CD14-positive monocyte (primary cell): Measurements from ENCODE around the gene RAPGEF2. TPM values are rescaled to one million over a fixed set of nuclear protein-coding genes. Genes with fewer than 3 reads are reported as not detected.

ENCODE experiments used
- DNase-seq, 3 donors: peaks; one replicate each; pipeline ENCODE4 v3.0.0-alpha.2; 2011 to 2022
- H2AFZ ChIP-seq: 2 replicates; pipeline ENCODE4 v1.6.0; 2012; ENCODE audit warnings: mild to moderate bottlenecking, low read depth, low read length, inconsistent platforms; ENCODE audit not compliant: insufficient read depth, poor library complexity, severe bottlenecking
- H3K27ac ChIP-seq, 2 donors: 1 replicate in 1 of 2; 2 replicates in 1 of 2; pipeline ENCODE4 v1.5.1; 2012 to 2013; ENCODE audit warnings: low read length in 2 of 2, control low read depth in 1 of 2, inconsistent platforms in 1 of 2, low read depth in 1 of 2, mild to moderate bottlenecking in 1 of 2
- H3K27me3 ChIP-seq, 2 donors: one replicate each; pipeline versions ENCODE4 v1.6.0 to v1.6.1; 2011 to 2013; ENCODE audit warnings: low read length in 2 of 2; ENCODE audit not compliant: control insufficient read depth in 2 of 2, insufficient read depth in 2 of 2
- H3K36me3 ChIP-seq, 2 donors: replicated peaks in 1 of 2; 1 replicate in 1 of 2; 2 replicates in 1 of 2; pipeline versions ENCODE4 v1.5.1 to v1.6.1; 2012 to 2013; ENCODE audit warnings: low read length in 2 of 2, control low read depth in 1 of 2, inconsistent platforms in 1 of 2, mild to moderate bottlenecking in 1 of 2; ENCODE audit not compliant: insufficient read depth in 2 of 2, control insufficient read depth in 1 of 2
- H3K4me1 ChIP-seq, 2 donors: 1 replicate in 1 of 2; 2 replicates in 1 of 2; pipeline versions ENCODE4 v1.5.1 to v1.6.1; 2012 to 2013; ENCODE audit warnings: low read length in 2 of 2, control low read depth in 1 of 2, inconsistent platforms in 1 of 2, mild to moderate bottlenecking in 1 of 2, moderate library complexity in 1 of 2; ENCODE audit not compliant: insufficient read depth in 2 of 2, control insufficient read depth in 1 of 2
- H3K4me2 ChIP-seq: replicated peaks from 2 replicates; pipeline ENCODE3; 2012; ENCODE audit warnings: low read length, moderate library complexity, mild to moderate bottlenecking; ENCODE audit not compliant: poor library complexity, severe bottlenecking; ENCODE audit errors: extremely low read depth
- H3K4me3 ChIP-seq, 3 experiments: fragments of 200-600 bp in 1 of 3; sonication (generic) in 1 of 3; replicated peaks in 1 of 3; 1 replicate in 2 of 3; 2 replicates in 1 of 3; pipeline ENCODE4 v1.5.1; 2011 to 2013; ENCODE audit warnings: low read length in 3 of 3, mild to moderate bottlenecking in 3 of 3, control low read depth in 2 of 3, low read depth in 2 of 3, inconsistent platforms in 1 of 3, moderate library complexity in 1 of 3
- H3K79me2 ChIP-seq: 2 replicates; pipeline ENCODE4 v1.6.0; 2012; ENCODE audit warnings: mild to moderate bottlenecking, control low read depth, inconsistent platforms, low read length, moderate library complexity; ENCODE audit not compliant: insufficient read depth
- H3K9ac ChIP-seq: 2 replicates; pipeline ENCODE4 v1.6.0; 2017; ENCODE audit warnings: low read length, mild to moderate bottlenecking; ENCODE audit not compliant: insufficient read depth, poor library complexity, severe bottlenecking
- H3K9me3 ChIP-seq, 2 donors: replicated peaks in 1 of 2; 1 replicate in 1 of 2; 2 replicates in 1 of 2; pipeline versions ENCODE4 v1.5.1 to v1.6.1; 2012 to 2013; ENCODE audit warnings: low read length in 2 of 2, control low read depth in 1 of 2; ENCODE audit not compliant: control insufficient read depth in 1 of 2, insufficient read depth in 1 of 2
- H4K20me1 ChIP-seq: 2 replicates; pipeline ENCODE4 v1.6.0; 2012; ENCODE audit warnings: mild to moderate bottlenecking, low read length, control low read depth, moderate library complexity; ENCODE audit not compliant: insufficient read depth
- H3K27ac Mint-ChIP-seq, 7 donors: one replicate each; pipeline ENCODE4 v1.8.0; 2020; ENCODE audit warnings: mild to moderate bottlenecking in 7 of 7, mixed read lengths in 7 of 7, moderate library complexity in 6 of 7, inconsistent platforms in 2 of 7
- H3K27me3 Mint-ChIP-seq, 3 donors: one replicate each; pipeline ENCODE4 v1.8.0; 2021 to 2022; ENCODE audit warnings: low read depth in 3 of 3, mild to moderate bottlenecking in 3 of 3, mixed read lengths in 3 of 3, moderate library complexity in 3 of 3, inconsistent platforms in 1 of 3
- H3K36me3 Mint-ChIP-seq, 2 donors: one replicate each; pipeline ENCODE4 v1.8.0; 2020; ENCODE audit warnings: mixed read lengths in 2 of 2, inconsistent platforms in 1 of 2, mild to moderate bottlenecking in 1 of 2
- H3K4me1 Mint-ChIP-seq: one replicate; pipeline ENCODE4 v1.8.0; 2020; ENCODE audit warnings: mild to moderate bottlenecking, mixed read lengths
- H3K4me3 Mint-ChIP-seq, 2 donors: one replicate each; pipeline ENCODE4 v1.8.0; 2020; ENCODE audit warnings: mild to moderate bottlenecking in 2 of 2, mixed read lengths in 2 of 2, moderate library complexity in 1 of 2
- H3K9me3 Mint-ChIP-seq, 7 donors: one replicate each; pipeline ENCODE4 v1.8.0; 2020 to 2022; ENCODE audit warnings: mixed read lengths in 7 of 7, mild to moderate bottlenecking in 6 of 7, moderate library complexity in 6 of 7, inconsistent platforms in 2 of 7
- WGBS: methylation state at CpG from one replicate; pipeline ENCODE4 v1.1.5; 2013; ENCODE audit warnings: missing lambda C conversion rate; ENCODE audit not compliant: insufficient coverage; 5-methylcytosine and 5-hydroxymethylcytosine counted together
- intact Hi-C, 2 donors: fragments of 100-400 bp; cut with micrococcal nuclease; formaldehyde crosslinking; loops; one replicate each; pipeline versions ENCODE4 v1.15.0 to v1.15.1; 2023
- polyA plus RNA-seq, 3 donors: library from polyadenylated mRNA; depleted of rRNA in 1 of 3; unstranded in 2 of 3; stranded (reverse) in 1 of 3; fragments of 300-500 nt in 2 of 3; fragments of >200 nt in 1 of 3; fragmentation: Illumina TruSeq in 2 of 3; gene quantifications; 1 replicate in 2 of 3; 2 replicates in 1 of 3; pipeline ENCODE4 v1.2.3, GENCODE V29; 2012 to 2021
- TF ChIP-seq, protein P1 (sequence below): fragments of 200-600 bp; IDR thresholded peaks from one replicate; pipeline ENCODE4 v1.8.0; 2022; ENCODE audit warnings: antibody characterized with exemption, mild to moderate bottlenecking

RAPGEF2 gene
- polyA plus RNA-seq, 3 donors, result 1.5 to 29.8 (median 2.0) TPM

DNA sequence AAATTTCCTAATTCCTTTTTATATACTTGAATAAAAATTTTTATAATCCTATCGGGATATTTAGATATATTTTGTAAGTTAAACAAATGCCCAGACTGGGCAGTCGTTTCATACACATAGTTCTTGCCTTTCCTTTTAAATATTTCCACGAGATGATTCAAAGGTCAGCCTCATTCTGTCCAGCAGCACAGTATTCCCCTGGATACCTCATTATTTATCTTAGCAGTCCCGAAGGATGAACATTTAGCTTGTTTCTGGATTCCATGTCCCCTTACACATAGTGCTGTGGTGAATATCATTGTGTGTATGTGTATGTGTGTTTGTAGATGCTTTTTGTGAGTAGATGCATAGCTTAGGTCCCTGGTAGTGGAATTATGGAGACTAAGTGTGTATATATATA is 38.3 kb downstream of the RAPGEF2 start:
- H3K4me3 ChIP-seq, result no peak overlapping the region
- intact Hi-C loops, result no loop called here
- no peak overlapping the region for H2AFZ ChIP-seq
- H3K27me3 ChIP-seq, result no peaks in the 10 kb centered on the region
- H3K4me3 Mint-ChIP-seq, result no peak overlapping the region
- no peak overlapping the region for H3K27ac ChIP-seq
- H3K27ac Mint-ChIP-seq, result no peak overlapping the region
- H3K9me3 ChIP-seq, result no peaks in the 10 kb centered on the region
- H3K36me3 ChIP-seq, result no peaks in the 10 kb centered on the region
- TF ChIP-seq, protein P1, sequence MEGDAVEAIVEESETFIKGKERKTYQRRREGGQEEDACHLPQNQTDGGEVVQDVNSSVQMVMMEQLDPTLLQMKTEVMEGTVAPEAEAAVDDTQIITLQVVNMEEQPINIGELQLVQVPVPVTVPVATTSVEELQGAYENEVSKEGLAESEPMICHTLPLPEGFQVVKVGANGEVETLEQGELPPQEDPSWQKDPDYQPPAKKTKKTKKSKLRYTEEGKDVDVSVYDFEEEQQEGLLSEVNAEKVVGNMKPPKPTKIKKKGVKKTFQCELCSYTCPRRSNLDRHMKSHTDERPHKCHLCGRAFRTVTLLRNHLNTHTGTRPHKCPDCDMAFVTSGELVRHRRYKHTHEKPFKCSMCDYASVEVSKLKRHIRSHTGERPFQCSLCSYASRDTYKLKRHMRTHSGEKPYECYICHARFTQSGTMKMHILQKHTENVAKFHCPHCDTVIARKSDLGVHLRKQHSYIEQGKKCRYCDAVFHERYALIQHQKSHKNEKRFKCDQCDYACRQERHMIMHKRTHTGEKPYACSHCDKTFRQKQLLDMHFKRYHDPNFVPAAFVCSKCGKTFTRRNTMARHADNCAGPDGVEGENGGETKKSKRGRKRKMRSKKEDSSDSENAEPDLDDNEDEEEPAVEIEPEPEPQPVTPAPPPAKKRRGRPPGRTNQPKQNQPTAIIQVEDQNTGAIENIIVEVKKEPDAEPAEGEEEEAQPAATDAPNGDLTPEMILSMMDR, result no peak
- no peak overlapping the region for H3K9ac ChIP-seq
- peaks cover 58% of the 10 kb centered on the region for H3K79me2 ChIP-seq
- H3K9me3 Mint-ChIP-seq, result no peaks in the 10 kb centered on the region
- H3K27me3 Mint-ChIP-seq, result no peaks in the 10 kb centered on the region
- H3K4me1 Mint-ChIP-seq, result peaks cover 12% of the 10 kb centered on the region
- 100% methylated on average over 1 of the region's 4 CpGs for WGBS
- no peaks in the 10 kb centered on the region for H3K4me1 ChIP-seq
- H3K4me2 ChIP-seq, result no peak overlapping the region
- no peaks in the 10 kb centered on the region for H3K36me3 Mint-ChIP-seq
- no peak for DNase-seq
- peaks cover 95% of the 10 kb centered on the region for H4K20me1 ChIP-seq

DNA sequence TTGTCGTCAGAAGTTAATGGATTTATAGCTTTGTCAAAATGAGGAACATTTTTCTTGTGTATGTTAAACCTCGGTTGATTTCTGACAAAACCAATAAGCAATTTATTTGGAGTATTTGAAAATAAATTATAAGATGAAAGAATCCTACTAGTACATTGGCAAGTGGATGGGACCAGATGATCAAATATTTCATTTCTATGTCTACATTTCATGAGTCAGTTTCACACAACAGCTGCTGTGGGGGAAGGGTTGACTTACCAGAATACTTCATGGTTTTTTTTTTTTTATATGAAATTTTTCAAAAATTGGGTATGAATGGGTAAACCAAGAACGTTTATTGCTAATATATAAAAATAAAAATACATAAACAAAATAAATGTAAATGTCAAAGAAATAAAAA is 39.4 kb downstream of the RAPGEF2 start:
- Histone ChIP-seq H3K4me1 (no peaks in the 10 kb centered on the region), H2AFZ (no peak overlapping the region), H3K9ac (no peak overlapping the region), H3K79me2 (peaks cover 56% of the 10 kb centered on the region), H3K4me2 (no peak overlapping the region), H3K27ac (no peak overlapping the region), H3K27me3 (no peaks in the 10 kb centered on the region), H3K4me3 (no peak overlapping the region), H3K9me3 (no peaks in the 10 kb centered on the region), H3K36me3 (no peaks in the 10 kb centered on the region), H4K20me1 (peaks cover 97% of the 10 kb centered on the region)
- Mint-ChIP-seq H3K9me3 (no peaks in the 10 kb centered on the region), H3K4me1 (peaks cover 10% of the 10 kb centered on the region), H3K36me3 (no peaks in the 10 kb centered on the region), H3K4me3 (no peak overlapping the region), H3K27ac (no peak overlapping the region), H3K27me3 (no peaks in the 10 kb centered on the region)
- intact Hi-C loops, result no loop called here
- DNase-seq, result no peak
- no CpG with 5 or more reads among the region's 3 CpGs for WGBS
- TF ChIP-seq, protein P1, result no peak
